ENCODE results near the gene WWC2.
A peak's percentile ranks its signal among the peaks of the same experiment; 100 is the strongest.
"Not testable (repeated sequence)": the region's sequence is repeated elsewhere in the genome, so short reads cannot be mapped to it uniquely, and the experiment has no call there.

Gene WWC2

DNA sequence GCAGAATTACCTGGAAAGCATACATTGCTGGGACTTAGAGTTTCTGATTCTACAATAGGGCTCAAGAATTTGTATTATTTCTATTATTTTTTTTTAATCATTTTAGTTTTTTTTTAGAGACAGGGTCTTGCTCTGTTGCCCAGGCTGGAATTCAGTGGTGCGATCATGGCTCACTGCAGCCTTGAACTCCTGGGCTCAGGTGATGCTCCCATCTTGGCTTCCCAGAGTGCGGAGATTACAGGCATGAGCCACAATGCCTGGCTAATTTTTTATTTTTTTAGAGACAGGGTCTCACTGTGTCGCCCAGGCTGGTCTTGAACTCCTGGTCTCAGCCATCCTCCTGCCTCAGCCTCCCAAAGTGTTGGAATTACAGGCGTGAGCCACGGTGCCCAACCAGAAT, 92.6 kb downstream of the WWC2 start:
- no peak for DNase-seq (ENCODE audit: low read depth)
- TF ChIP-seq POLR2A (IDR thresholded peaks at IDR 0.05; ENCODE audit: extremely low read depth, insufficient read length): no peak
- TF ChIP-seq, protein P1, sequence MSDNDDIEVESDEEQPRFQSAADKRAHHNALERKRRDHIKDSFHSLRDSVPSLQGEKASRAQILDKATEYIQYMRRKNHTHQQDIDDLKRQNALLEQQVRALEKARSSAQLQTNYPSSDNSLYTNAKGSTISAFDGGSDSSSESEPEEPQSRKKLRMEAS (IDR thresholded peaks at IDR 0.05; ENCODE audit: low read depth, low read length): no peak
- TF ChIP-seq, protein P2, sequence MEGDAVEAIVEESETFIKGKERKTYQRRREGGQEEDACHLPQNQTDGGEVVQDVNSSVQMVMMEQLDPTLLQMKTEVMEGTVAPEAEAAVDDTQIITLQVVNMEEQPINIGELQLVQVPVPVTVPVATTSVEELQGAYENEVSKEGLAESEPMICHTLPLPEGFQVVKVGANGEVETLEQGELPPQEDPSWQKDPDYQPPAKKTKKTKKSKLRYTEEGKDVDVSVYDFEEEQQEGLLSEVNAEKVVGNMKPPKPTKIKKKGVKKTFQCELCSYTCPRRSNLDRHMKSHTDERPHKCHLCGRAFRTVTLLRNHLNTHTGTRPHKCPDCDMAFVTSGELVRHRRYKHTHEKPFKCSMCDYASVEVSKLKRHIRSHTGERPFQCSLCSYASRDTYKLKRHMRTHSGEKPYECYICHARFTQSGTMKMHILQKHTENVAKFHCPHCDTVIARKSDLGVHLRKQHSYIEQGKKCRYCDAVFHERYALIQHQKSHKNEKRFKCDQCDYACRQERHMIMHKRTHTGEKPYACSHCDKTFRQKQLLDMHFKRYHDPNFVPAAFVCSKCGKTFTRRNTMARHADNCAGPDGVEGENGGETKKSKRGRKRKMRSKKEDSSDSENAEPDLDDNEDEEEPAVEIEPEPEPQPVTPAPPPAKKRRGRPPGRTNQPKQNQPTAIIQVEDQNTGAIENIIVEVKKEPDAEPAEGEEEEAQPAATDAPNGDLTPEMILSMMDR (IDR thresholded peaks at IDR 0.05; ENCODE audit: low read depth, low read length): no peak
- TF ChIP-seq MYC (IDR thresholded peaks at IDR 0.05; ENCODE audit: low read depth, low read length): no peak
- H3K4me3 ChIP-seq (ENCODE audit: low read depth, low read length): no peak overlapping the region

DNA sequence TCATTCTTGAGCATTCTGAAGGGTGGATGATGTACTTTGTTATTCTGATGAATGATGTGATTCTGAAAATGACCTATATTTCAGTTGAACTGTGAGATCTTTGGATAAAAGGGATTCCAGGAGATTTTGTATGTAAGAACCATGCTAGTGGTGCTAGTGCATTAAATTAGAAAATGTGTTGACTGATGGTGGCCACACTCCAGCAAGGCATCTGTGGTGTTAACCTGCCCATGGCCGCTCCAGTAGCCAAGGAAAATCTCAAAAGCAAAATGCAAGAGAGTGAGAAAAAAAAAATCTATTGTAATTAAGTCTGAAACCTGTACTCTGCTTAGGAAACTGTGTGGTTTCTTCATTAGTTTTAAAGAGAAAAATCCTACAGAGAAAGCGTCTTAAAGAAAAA, 93.5 kb downstream of the WWC2 start:
- DNase-seq (ENCODE audit: low read depth): no peak
- TF ChIP-seq MYC (IDR thresholded peaks at IDR 0.05; ENCODE audit: low read depth, low read length): no peak
- TF ChIP-seq, protein P1 (IDR thresholded peaks at IDR 0.05; ENCODE audit: low read depth, low read length): no peak
- TF ChIP-seq, protein P2 (IDR thresholded peaks at IDR 0.05; ENCODE audit: low read depth, low read length): no peak
- TF ChIP-seq POLR2A (IDR thresholded peaks at IDR 0.05; ENCODE audit: extremely low read depth, insufficient read length): no peak
- no peak overlapping the region for H3K4me3 ChIP-seq (ENCODE audit: low read depth, low read length)

DNA sequence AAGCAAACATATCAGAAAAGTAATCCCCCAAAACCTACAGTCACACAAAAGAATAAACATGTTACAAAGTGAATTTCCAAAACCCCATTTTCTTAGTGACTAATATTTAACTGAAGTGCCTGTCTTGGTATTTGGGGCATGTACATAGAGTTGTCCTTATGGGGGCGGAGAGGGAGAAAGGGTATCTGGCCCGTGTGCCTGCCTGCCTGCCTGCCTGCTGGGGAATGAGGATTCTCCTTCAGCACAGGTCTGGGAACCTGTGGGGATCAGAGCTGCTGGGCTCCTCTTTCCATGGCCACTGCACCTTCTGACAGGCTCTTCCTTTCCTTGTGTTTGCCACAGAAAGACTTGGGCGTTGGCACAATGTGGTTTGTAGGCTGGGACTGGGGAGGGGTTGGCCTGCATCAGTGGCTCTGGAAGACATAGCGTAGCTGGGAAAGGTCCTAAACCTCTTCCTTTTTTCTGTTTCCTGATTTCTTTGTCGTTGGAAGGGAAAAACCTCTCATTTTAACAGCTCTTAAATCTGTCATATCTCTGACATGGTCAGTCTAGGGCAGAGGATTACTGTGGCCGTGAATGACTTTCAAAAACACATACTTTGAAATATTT, 94.8 kb downstream of the WWC2 start:
- peak; percentile 37 for DNase-seq (ENCODE audit: low read depth)
- not testable (repeated sequence) for H3K4me3 ChIP-seq (ENCODE audit: low read depth, low read length)

DNA sequence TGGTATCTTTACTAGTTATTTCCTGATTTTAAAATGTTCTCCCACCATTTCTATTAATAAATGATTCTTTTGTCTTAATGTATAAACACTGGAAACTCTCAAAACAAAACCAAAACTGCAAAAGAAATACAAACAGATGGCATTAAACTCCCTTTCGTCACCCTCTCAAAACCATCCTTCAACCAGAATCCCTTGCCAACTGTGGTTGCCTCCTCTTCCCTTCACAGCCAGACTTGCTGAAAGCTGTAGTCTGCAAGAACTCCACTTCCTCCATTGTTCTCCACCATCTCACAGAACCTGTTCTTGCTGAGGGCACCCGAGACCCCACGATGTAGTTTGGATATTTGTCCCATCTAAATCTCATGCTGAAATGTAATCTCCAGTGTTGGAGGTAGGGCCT, 96.5 kb downstream of the WWC2 start:
- DNase-seq (ENCODE audit: low read depth): no peak
- H3K4me3 ChIP-seq (ENCODE audit: low read depth, low read length): no peak overlapping the region
- TF ChIP-seq, protein P1 (IDR thresholded peaks at IDR 0.05; ENCODE audit: low read depth, low read length): no peak
- TF ChIP-seq, protein P2 (IDR thresholded peaks at IDR 0.05; ENCODE audit: low read depth, low read length): no peak
- no peak for TF ChIP-seq POLR2A (IDR thresholded peaks at IDR 0.05; ENCODE audit: extremely low read depth, insufficient read length)
- no peak for TF ChIP-seq MYC (IDR thresholded peaks at IDR 0.05; ENCODE audit: low read depth, low read length)

DNA sequence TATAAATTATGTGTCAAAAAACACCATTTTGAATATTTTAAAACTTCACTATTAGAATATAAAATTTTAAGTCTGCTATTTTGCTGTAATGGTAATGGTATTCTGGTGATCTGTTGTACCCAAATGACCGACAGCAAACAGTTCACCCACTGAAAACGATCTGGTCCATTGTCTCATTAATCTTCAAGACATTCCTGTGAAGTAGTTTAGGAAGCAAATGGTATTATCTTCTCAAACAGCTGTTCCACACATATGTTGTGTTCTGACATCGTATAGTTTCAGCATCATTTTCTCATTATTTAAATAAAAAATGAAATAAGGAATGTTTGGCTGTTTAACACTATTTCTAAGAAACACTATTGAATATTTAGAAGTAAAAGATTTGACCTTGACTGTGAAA, 98.1 kb downstream of the WWC2 start:
- no peak overlapping the region for H3K4me3 ChIP-seq (ENCODE audit: low read depth, low read length)
- no peak for DNase-seq (ENCODE audit: low read depth)
- TF ChIP-seq POLR2A (IDR thresholded peaks at IDR 0.05; ENCODE audit: extremely low read depth, insufficient read length): no peak

DNA sequence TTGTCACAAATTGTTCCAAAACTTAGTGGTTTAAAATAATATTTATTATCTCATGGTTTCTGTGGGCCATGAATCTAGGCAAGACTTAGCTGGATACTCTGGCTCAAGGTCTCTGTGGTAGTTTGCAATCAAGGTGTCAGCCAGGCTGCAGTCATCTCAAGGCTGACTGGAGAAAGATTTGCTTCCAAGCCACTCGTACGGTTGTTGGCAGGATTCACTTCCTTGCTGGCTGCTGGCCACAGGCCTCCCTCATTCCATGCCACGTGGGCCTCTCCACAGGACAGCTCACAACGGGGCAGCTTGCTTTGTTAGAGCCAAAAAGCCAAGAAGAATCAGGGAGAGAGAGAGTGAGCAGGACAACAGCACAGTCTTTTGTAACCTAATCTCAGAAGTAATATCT, 101.4 kb downstream of the WWC2 start:
- TF ChIP-seq, protein P2 (IDR thresholded peaks at IDR 0.05; ENCODE audit: low read depth, low read length): no peak
- TF ChIP-seq POLR2A (IDR thresholded peaks at IDR 0.05; ENCODE audit: extremely low read depth, insufficient read length) (no peak), MYC (IDR thresholded peaks at IDR 0.05; ENCODE audit: low read depth, low read length) (no peak)
- TF ChIP-seq, protein P1 (IDR thresholded peaks at IDR 0.05; ENCODE audit: low read depth, low read length): no peak
- DNase-seq (ENCODE audit: low read depth): no peak
- H3K4me3 ChIP-seq (ENCODE audit: low read depth, low read length): no peak overlapping the region

DNA sequence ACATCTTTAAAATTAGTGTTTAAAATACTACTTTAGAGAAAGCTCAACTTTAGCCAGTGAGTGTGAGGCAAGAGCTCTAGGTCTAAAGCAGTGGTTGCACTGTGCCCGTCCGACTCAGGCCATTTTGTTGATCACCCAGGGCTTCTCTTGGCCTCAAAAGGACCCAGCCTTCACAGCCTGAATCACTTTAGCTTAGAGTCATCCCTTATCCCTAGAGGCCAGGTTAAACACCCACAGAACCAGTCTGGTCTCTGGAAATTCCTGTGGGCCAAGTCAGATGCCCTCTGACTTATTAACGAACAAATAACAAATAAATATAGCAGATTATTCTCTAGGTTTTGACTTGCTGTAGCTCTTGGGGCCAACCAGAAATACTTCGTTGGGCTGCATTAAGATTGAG, 102.3 kb downstream of the WWC2 start:
- no peak for DNase-seq (ENCODE audit: low read depth)
- H3K4me3 ChIP-seq (ENCODE audit: low read depth, low read length): no peak overlapping the region
- TF ChIP-seq, protein P2 (IDR thresholded peaks at IDR 0.05; ENCODE audit: low read depth, low read length): no peak
- TF ChIP-seq, protein P1 (IDR thresholded peaks at IDR 0.05; ENCODE audit: low read depth, low read length): no peak
- TF ChIP-seq MYC (IDR thresholded peaks at IDR 0.05; ENCODE audit: low read depth, low read length) (no peak), POLR2A (IDR thresholded peaks at IDR 0.05; ENCODE audit: extremely low read depth, insufficient read length) (no peak)

Data from NB4 (cell line).